Measurements from ENCODE around the gene PLK1.

The PLK1 gene

GRCh38 chr16:23666571-23667354 lies 11.9 kb upstream of the PLK1 start:
- peaks cover 34% of the 10 kb centered on the region for H3K36me3 ChIP-seq (ENCODE audit: control insufficient read depth, insufficient read depth, low read length)
- no peaks in the 10 kb centered on the region for H3K4me1 ChIP-seq (ENCODE audit: control insufficient read depth, insufficient read depth, low read length)
- H3K9ac ChIP-seq (ENCODE audit: low read length), result no peak overlapping the region
- no peaks in the 10 kb centered on the region for H3K27me3 ChIP-seq (ENCODE audit: control insufficient read depth, insufficient read depth, low read length)
- no peak overlapping the region for H3K4me3 ChIP-seq (ENCODE audit: low read length)
- H3K27ac ChIP-seq (ENCODE audit: low read depth, low read length), result no peak overlapping the region

GRCh38 chr16:23667355-23667659 lies 11.4 kb upstream of the PLK1 start:
- H3K4me3 ChIP-seq (ENCODE audit: low read length), result no peak overlapping the region
- H3K27ac ChIP-seq (ENCODE audit: low read depth, low read length), result no peak overlapping the region
- no peak overlapping the region for H3K9ac ChIP-seq (ENCODE audit: low read length)
- H3K4me1 ChIP-seq (ENCODE audit: control insufficient read depth, insufficient read depth, low read length), result no peaks in the 10 kb centered on the region
- H3K27me3 ChIP-seq (ENCODE audit: control insufficient read depth, insufficient read depth, low read length), result no peaks in the 10 kb centered on the region
- peaks cover 31% of the 10 kb centered on the region for H3K36me3 ChIP-seq (ENCODE audit: control insufficient read depth, insufficient read depth, low read length)

- peaks cover 26% of the 10 kb centered on the region for H3K36me3 ChIP-seq (ENCODE audit: control insufficient read depth, insufficient read depth, low read length)
- no peak overlapping the region for H3K27ac ChIP-seq (ENCODE audit: low read depth, low read length)
- no peaks in the 10 kb centered on the region for H3K27me3 ChIP-seq (ENCODE audit: control insufficient read depth, insufficient read depth, low read length)
- H3K4me3 ChIP-seq (ENCODE audit: low read length), result no peak overlapping the region
- H3K4me1 ChIP-seq (ENCODE audit: control insufficient read depth, insufficient read depth, low read length), result no peaks in the 10 kb centered on the region
- H3K9ac ChIP-seq (ENCODE audit: low read length), result no peak overlapping the region
Measured at GRCh38 chr16:23668225-23668624, 10.5 kb upstream of the PLK1 start.

- no peaks in the 10 kb centered on the region for H3K4me1 ChIP-seq (ENCODE audit: control insufficient read depth, insufficient read depth, low read length)
- peaks cover 26% of the 10 kb centered on the region for H3K36me3 ChIP-seq (ENCODE audit: control insufficient read depth, insufficient read depth, low read length)
- H3K4me3 ChIP-seq (ENCODE audit: low read length), result no peak overlapping the region
- H3K27ac ChIP-seq (ENCODE audit: low read depth, low read length), result no peak overlapping the region
- H3K9ac ChIP-seq (ENCODE audit: low read length), result no peak overlapping the region
- no peaks in the 10 kb centered on the region for H3K27me3 ChIP-seq (ENCODE audit: control insufficient read depth, insufficient read depth, low read length)
Measured at GRCh38 chr16:23668873-23669272, 9.8 kb upstream of the PLK1 start.

- no peak overlapping the region for H3K9ac ChIP-seq (ENCODE audit: low read length)
- no peak overlapping the region for H3K4me3 ChIP-seq (ENCODE audit: low read length)
- no peaks in the 10 kb centered on the region for H3K4me1 ChIP-seq (ENCODE audit: control insufficient read depth, insufficient read depth, low read length)
- H3K36me3 ChIP-seq (ENCODE audit: control insufficient read depth, insufficient read depth, low read length), result peaks cover 24% of the 10 kb centered on the region
- no peaks in the 10 kb centered on the region for H3K27me3 ChIP-seq (ENCODE audit: control insufficient read depth, insufficient read depth, low read length)
- H3K27ac ChIP-seq (ENCODE audit: low read depth, low read length), result no peak overlapping the region
Measured at GRCh38 chr16:23670137-23670776, 8.4 kb upstream of the PLK1 start.

GRCh38 chr16:23673971-23674614 lies 4.6 kb upstream of the PLK1 start:
- H3K9ac ChIP-seq (ENCODE audit: low read length), result no peak overlapping the region
- peaks cover 14% of the 10 kb centered on the region for H3K36me3 ChIP-seq (ENCODE audit: control insufficient read depth, insufficient read depth, low read length)

GRCh38 chr16:23676924-23677480 lies 1.7 kb upstream of the PLK1 start:
- no peaks in the 10 kb centered on the region for H3K27me3 ChIP-seq (ENCODE audit: control insufficient read depth, insufficient read depth, low read length)
- no peak overlapping the region for H3K9ac ChIP-seq (ENCODE audit: low read length)
- H3K36me3 ChIP-seq (ENCODE audit: control insufficient read depth, insufficient read depth, low read length), result peaks cover 15% of the 10 kb centered on the region
- H3K27ac ChIP-seq (ENCODE audit: low read depth, low read length), result no peak overlapping the region
- H3K4me3 ChIP-seq (ENCODE audit: low read length), result no peak overlapping the region
- H3K4me1 ChIP-seq (ENCODE audit: control insufficient read depth, insufficient read depth, low read length), result peaks cover 5% of the 10 kb centered on the region

More at GRCh38 chr16:23673971-23674614, 4.6 kb upstream of the PLK1 start:
- no peak overlapping the region for H3K27ac ChIP-seq (ENCODE audit: low read depth, low read length)
- H3K4me3 ChIP-seq (ENCODE audit: low read length), result no peak overlapping the region
- no peaks in the 10 kb centered on the region for H3K27me3 ChIP-seq (ENCODE audit: control insufficient read depth, insufficient read depth, low read length)
- H3K4me1 ChIP-seq (ENCODE audit: control insufficient read depth, insufficient read depth, low read length), result peaks cover 2% of the 10 kb centered on the region

- Histone ChIP-seq H3K36me3 (ENCODE audit: control insufficient read depth, insufficient read depth, low read length) (peaks cover 17% of the 10 kb centered on the region), H3K4me3 (ENCODE audit: low read length) (peak overlapping the region; percentile 71), H3K27ac (ENCODE audit: low read depth, low read length) (no peak overlapping the region), H3K9ac (ENCODE audit: low read length) (no peak overlapping the region), H3K27me3 (ENCODE audit: control insufficient read depth, insufficient read depth, low read length) (no peaks in the 10 kb centered on the region), H3K4me1 (ENCODE audit: control insufficient read depth, insufficient read depth, low read length) (peaks cover 5% of the 10 kb centered on the region)
Measured at GRCh38 chr16:23679274-23679985, 741 bp downstream of the PLK1 start.

- H3K9ac ChIP-seq (ENCODE audit: low read length), result no peak overlapping the region
- no peak overlapping the region for H3K4me3 ChIP-seq (ENCODE audit: low read length)
- H3K4me1 ChIP-seq (ENCODE audit: control insufficient read depth, insufficient read depth, low read length), result peaks cover 5% of the 10 kb centered on the region
- no peak overlapping the region for H3K27ac ChIP-seq (ENCODE audit: low read depth, low read length)
- H3K27me3 ChIP-seq (ENCODE audit: control insufficient read depth, insufficient read depth, low read length), result no peaks in the 10 kb centered on the region
- peaks cover 17% of the 10 kb centered on the region for H3K36me3 ChIP-seq (ENCODE audit: control insufficient read depth, insufficient read depth, low read length)
Measured at GRCh38 chr16:23679986-23680336, 1.3 kb downstream of the PLK1 start.

- Histone ChIP-seq H3K27me3 (ENCODE audit: control insufficient read depth, insufficient read depth, low read length) (no peaks in the 10 kb centered on the region), H3K4me1 (ENCODE audit: control insufficient read depth, insufficient read depth, low read length) (peaks cover 5% of the 10 kb centered on the region), H3K9ac (ENCODE audit: low read length) (no peak overlapping the region), H3K4me3 (ENCODE audit: low read length) (no peak overlapping the region), H3K27ac (ENCODE audit: low read depth, low read length) (no peak overlapping the region), H3K36me3 (ENCODE audit: control insufficient read depth, insufficient read depth, low read length) (peaks cover 13% of the 10 kb centered on the region)
Measured at GRCh38 chr16:23682181-23682580, 3.5 kb downstream of the PLK1 start.

GRCh38 chr16:23683487-23683886 lies 4.8 kb downstream of the PLK1 start:
- no peak overlapping the region for H3K4me3 ChIP-seq (ENCODE audit: low read length)
- H3K27me3 ChIP-seq (ENCODE audit: control insufficient read depth, insufficient read depth, low read length), result no peaks in the 10 kb centered on the region
- peaks cover 5% of the 10 kb centered on the region for H3K4me1 ChIP-seq (ENCODE audit: control insufficient read depth, insufficient read depth, low read length)
- no peak overlapping the region for H3K27ac ChIP-seq (ENCODE audit: low read depth, low read length)
- peaks cover 19% of the 10 kb centered on the region for H3K36me3 ChIP-seq (ENCODE audit: control insufficient read depth, insufficient read depth, low read length)
- H3K9ac ChIP-seq (ENCODE audit: low read length), result no peak overlapping the region
